NCI-H2107 treated with DMSO at 0.1 percent for 48 hours (cell line): ENCODE results near the gene TMEM150A.
A peak's percentile ranks its signal among the peaks of the same experiment; 100 is the strongest.
"Not testable (repeated sequence)": the region's sequence is repeated elsewhere in the genome, so short reads cannot be mapped to it uniquely, and the experiment has no call there.

ENCODE experiments used
- DNase-seq: peaks from one replicate; lab custom pipeline; 2025; ENCODE audit not compliant: unreplicated experiment; lab: John Stamatoyannopoulos, UW

TMEM150A gene

GRCh38 chr2:85595301-85596025 lies 7.0 kb downstream of the TMEM150A start, which contains the start of gene RNF181:
Gene RNF181, plus strand, starts transcription at chr2:85595745. Its CDS starts 19 bp downstream, at chr2:85595764.
- peak; percentile 98 for DNase-seq

GRCh38 chr2:85594715-85595300 lies 7.7 kb downstream of the TMEM150A start:
- no peak for DNase-seq

GRCh38 chr2:85593023-85593422 lies 9.5 kb downstream of the TMEM150A start:
- DNase-seq = no peak

- DNase-seq = not testable (repeated sequence)
These were observed 10.2 kb downstream of the TMEM150A start for GRCh38 chr2:85592299-85592698.

GRCh38 chr2:85591563-85591962 lies 10.9 kb downstream of the TMEM150A start:
- DNase-seq = no peak

- DNase-seq = no peak
These were observed 11.5 kb downstream of the TMEM150A start for GRCh38 chr2:85590950-85591349.

GRCh38 chr2:85589982-85590791 lies 12.3 kb downstream of the TMEM150A start:
- no peak for DNase-seq

- no peak for DNase-seq
These were observed 13.3 kb downstream of the TMEM150A start for GRCh38 chr2:85589181-85589580.

GRCh38 chr2:85588645-85589044 lies 13.9 kb downstream of the TMEM150A start:
- DNase-seq = no peak

GRCh38 chr2:85588236-85588635 lies 14.3 kb downstream of the TMEM150A start:
- no peak for DNase-seq

- no peak for DNase-seq
These were observed 16.8 kb downstream of the TMEM150A start for GRCh38 chr2:85585781-85586105.

- DNase-seq = no peak
These were observed 17.4 kb downstream of the TMEM150A start for GRCh38 chr2:85584857-85585780.

GRCh38 chr2:85584354-85584856 lies 18.1 kb downstream of the TMEM150A start, which contains the start of gene VAMP5:
Gene VAMP5, plus strand, starts transcription at chr2:85584431. Its CDS starts 60 bp downstream, at chr2:85584491.
- DNase-seq = no peak

GRCh38 chr2:85583667-85584353 lies 18.7 kb downstream of the TMEM150A start:
- DNase-seq = no peak

GRCh38 chr2:85582492-85582891 lies 20.0 kb downstream of the TMEM150A start:
- DNase-seq = no peak

- DNase-seq = no peak
These were observed 22.3 kb downstream of the TMEM150A start for GRCh38 chr2:85580206-85580605.

GRCh38 chr2:85579266-85579935 lies 23.1 kb downstream of the TMEM150A start:
- DNase-seq = no peak

GRCh38 chr2:85578243-85579180 lies 24.0 kb downstream of the TMEM150A start:
- no peak for DNase-seq
